HG03280 (cell line): ENCODE results near the gene UBQLN4.
A peak's percentile ranks its signal among the peaks of the same experiment; 100 is the strongest.
"Not testable (repeated sequence)": the region's sequence is repeated elsewhere in the genome, so short reads cannot be mapped to it uniquely, and the experiment has no call there.

Source experiments
- ATAC-seq: cut with Tn5 transposase; IDR thresholded peaks from one replicate; pipeline ENCODE4 v1.9.1; 2021; ENCODE audit warnings: mild to moderate bottlenecking, moderate library complexity; ENCODE audit not compliant: unreplicated experiment

Gene UBQLN4

GRCh38 chr1:156062189-156062588 is 8.6 kb upstream of the UBQLN4 start:
- ATAC-seq, result no peak

- ATAC-seq, result no peak
Measured at GRCh38 chr1:156060937-156061636, 7.5 kb upstream of the UBQLN4 start, which contains the start of gene RAB25. Gene RAB25 (plus strand): TSS chr1:156061160. CDS start chr1:156061401, 241 bp downstream.

GRCh38 chr1:156056326-156056849 is 2.8 kb upstream of the UBQLN4 start:
- no peak for ATAC-seq

GRCh38 chr1:156055281-156056048 is 1.9 kb upstream of the UBQLN4 start:
- no peak for ATAC-seq

- peak; percentile 71 for ATAC-seq
Measured at GRCh38 chr1:156054500-156055280, 1.1 kb upstream of the UBQLN4 start, which contains the start of gene LAMTOR2. Gene LAMTOR2 (plus strand): TSS chr1:156054782. CDS start chr1:156054890, 108 bp downstream.

- no peak for ATAC-seq
Measured at GRCh38 chr1:156052862-156053767, 483 bp downstream of the UBQLN4 start.

GRCh38 chr1:156051011-156051725 is 2.4 kb downstream of the UBQLN4 start:
- ATAC-seq, result no peak

- no peak for ATAC-seq
Measured at GRCh38 chr1:156050376-156050775, 3.2 kb downstream of the UBQLN4 start.

- no peak for ATAC-seq
Measured at GRCh38 chr1:156048663-156049258, 4.8 kb downstream of the UBQLN4 start.

GRCh38 chr1:156045076-156045475 is 8.5 kb downstream of the UBQLN4 start:
- ATAC-seq, result no peak

GRCh38 chr1:156042828-156043227 is 10.8 kb downstream of the UBQLN4 start:
- no peak for ATAC-seq

- not testable (repeated sequence) for ATAC-seq
Measured at GRCh38 chr1:156034991-156035390, 18.6 kb downstream of the UBQLN4 start.

GRCh38 chr1:156033011-156033410 is 20.6 kb downstream of the UBQLN4 start:
- ATAC-seq, result no peak

- ATAC-seq, result no peak
Measured at GRCh38 chr1:156026588-156026987, 27.0 kb downstream of the UBQLN4 start.

- peak; percentile 55 for ATAC-seq
Measured at GRCh38 chr1:156025876-156026275, 27.7 kb downstream of the UBQLN4 start.

GRCh38 chr1:156024801-156025200 is 28.8 kb downstream of the UBQLN4 start:
- no peak for ATAC-seq

- no peak for ATAC-seq
Measured at GRCh38 chr1:156021954-156022353, 31.6 kb downstream of the UBQLN4 start.

GRCh38 chr1:156021093-156021428 is 32.5 kb downstream of the UBQLN4 start:
- ATAC-seq, result no peak
